H9 (cell line): ENCODE measurements around the gene BRDT. TPM values are rescaled to one million over a fixed set of nuclear protein-coding genes. Genes with fewer than 3 reads are reported as not detected.

Source experiments
- DNase-seq: peaks from one replicate; pipeline ENCODE4 v3.0.0-alpha.2; 2017
- H2AFZ ChIP-seq: one replicate; pipeline ENCODE4 v1.6.1; 2013; ENCODE audit warnings: mild to moderate bottlenecking, low read length, control low read depth, moderate library complexity
- H2AK5ac ChIP-seq: 2 replicates; pipeline ENCODE4 v1.6.1; 2013; ENCODE audit warnings: low read length, control low read depth, mixed read lengths; ENCODE audit not compliant: insufficient read length
- H2BK120ac ChIP-seq: one replicate; pipeline ENCODE4 v1.6.1; 2013; ENCODE audit warnings: low read depth, mild to moderate bottlenecking, low read length, control low read depth, inconsistent platforms; ENCODE audit not compliant: poor library complexity, severe bottlenecking
- H2BK12ac ChIP-seq: 2 replicates; pipeline ENCODE4 v1.6.1; 2013; ENCODE audit warnings: low read length, control low read depth, mixed read lengths, low read depth; ENCODE audit not compliant: insufficient read length
- H2BK15ac ChIP-seq: 2 replicates; pipeline ENCODE4 v1.6.1; 2013; ENCODE audit warnings: low read depth, low read length, control low read depth
- H2BK20ac ChIP-seq: one replicate; pipeline ENCODE4 v1.6.1; 2013; ENCODE audit warnings: low read depth, mild to moderate bottlenecking, low read length, control low read depth, inconsistent platforms; ENCODE audit not compliant: poor library complexity, severe bottlenecking
- H2BK5ac ChIP-seq: 2 replicates; pipeline ENCODE4 v1.6.1; 2013; ENCODE audit warnings: low read length, control low read depth, mixed read lengths; ENCODE audit not compliant: insufficient read length
- H3K14ac ChIP-seq: 2 replicates; pipeline ENCODE4 v1.6.1; 2013; ENCODE audit warnings: low read length, control low read depth; ENCODE audit not compliant: insufficient read depth
- H3K18ac ChIP-seq: 2 replicates; pipeline ENCODE4 v1.6.1; 2013; ENCODE audit warnings: low read depth, mild to moderate bottlenecking, mixed read lengths, low read length, control low read depth; ENCODE audit not compliant: insufficient read length
- H3K23ac ChIP-seq: 2 replicates; pipeline ENCODE4 v1.6.1; 2013; ENCODE audit warnings: low read length, control low read depth, mixed read lengths, low read depth; ENCODE audit not compliant: insufficient read length
- H3K23me2 ChIP-seq: 2 replicates; pipeline ENCODE4 v1.6.1; 2013; ENCODE audit warnings: low read depth, mild to moderate bottlenecking, mixed read lengths, low read length, control low read depth; ENCODE audit not compliant: insufficient read length, poor library complexity, severe bottlenecking
- H3K27ac ChIP-seq: 2 replicates; pipeline ENCODE4 v1.5.1; 2013; ENCODE audit warnings: low read length, control low read depth, mixed read lengths, low read depth; ENCODE audit not compliant: insufficient read length
- H3K27me3 ChIP-seq: 2 replicates; pipeline ENCODE4 v1.6.1; 2013; ENCODE audit warnings: low read length, control low read depth, inconsistent platforms; ENCODE audit not compliant: insufficient read depth
- H3K4ac ChIP-seq: 2 replicates; pipeline ENCODE4 v1.6.1; 2013; ENCODE audit warnings: low read depth, mild to moderate bottlenecking, control low read depth, inconsistent platforms, low read length, moderate library complexity
- H3K4me1 ChIP-seq: 2 replicates; pipeline ENCODE4 v1.6.1; 2013; ENCODE audit warnings: low read length, control low read depth, inconsistent platforms; ENCODE audit not compliant: insufficient read depth
- H3K4me2 ChIP-seq: 2 replicates; pipeline ENCODE4 v1.6.1; 2013; ENCODE audit warnings: low read length, control low read depth, mixed read lengths; ENCODE audit not compliant: insufficient read length, insufficient read depth
- H3K56ac ChIP-seq: 2 replicates; pipeline ENCODE4 v1.6.1; 2013; ENCODE audit warnings: low read depth, mild to moderate bottlenecking, mixed read lengths, low read length, control low read depth; ENCODE audit not compliant: insufficient read length
- H3K79me1 ChIP-seq: 2 replicates; pipeline ENCODE4 v1.6.1; 2013; ENCODE audit warnings: low read depth, mild to moderate bottlenecking, moderate library complexity, low read length, control low read depth, inconsistent platforms; ENCODE audit not compliant: insufficient read depth, poor library complexity, severe bottlenecking
- H3K79me2 ChIP-seq: 2 replicates; pipeline ENCODE4 v1.6.1; 2013; ENCODE audit warnings: low read length, control low read depth, inconsistent platforms; ENCODE audit not compliant: insufficient read depth
- H3K9ac ChIP-seq: 2 replicates; pipeline ENCODE4 v1.6.1; 2013; ENCODE audit warnings: low read length, control low read depth, mixed read lengths; ENCODE audit not compliant: insufficient read length; ENCODE audit errors: extremely low read depth
- H3K9me3 ChIP-seq: one replicate; pipeline ENCODE4 v1.6.1; 2013; ENCODE audit warnings: low read depth, low read length, inconsistent platforms; ENCODE audit not compliant: control insufficient read depth
- H3T11ph ChIP-seq: one replicate; pipeline ENCODE4 v1.6.1; 2013; ENCODE audit warnings: mild to moderate bottlenecking, low read length, control low read depth, inconsistent platforms
- H4K20me1 ChIP-seq: one replicate; pipeline ENCODE4 v1.6.1; 2013; ENCODE audit not compliant: control insufficient read depth, insufficient read length, insufficient read depth
- H4K5ac ChIP-seq: 2 replicates; pipeline ENCODE4 v1.6.1; 2013; ENCODE audit warnings: low read depth, mild to moderate bottlenecking, mixed read lengths, low read length, control low read depth; ENCODE audit not compliant: insufficient read length
- H4K8ac ChIP-seq: replicated peaks from 2 replicates; pipeline ENCODE4 v1.6.1; 2013; ENCODE audit warnings: low read length, control low read depth, mixed read lengths, low read depth; ENCODE audit not compliant: insufficient read length
- H4K91ac ChIP-seq: 2 replicates; pipeline ENCODE4 v1.6.1; 2013; ENCODE audit warnings: low read depth, mild to moderate bottlenecking, moderate library complexity, mixed read lengths, low read length, control low read depth; ENCODE audit not compliant: insufficient read length
- H3K27ac Mint-ChIP-seq, 3 experiments: 2 replicates in 2 of 3; 3 replicates in 1 of 3; pipeline ENCODE4 v1.8.0; 2020 to 2021; ENCODE audit warnings: mixed read lengths in 3 of 3, mild to moderate bottlenecking in 1 of 3, moderate library complexity in 1 of 3
- H3K27me3 Mint-ChIP-seq: 2 replicates; pipeline ENCODE4 v1.8.0; 2021; ENCODE audit warnings: low read depth, mild to moderate bottlenecking, moderate library complexity, mixed read lengths
- H3K36me3 Mint-ChIP-seq, 3 experiments: 2 replicates in 2 of 3; 3 replicates in 1 of 3; pipeline ENCODE4 v1.8.0; 2020 to 2021; ENCODE audit warnings: low read depth in 3 of 3, mixed read lengths in 3 of 3; ENCODE audit not compliant: insufficient read depth in 1 of 3
- H3K4me1 Mint-ChIP-seq, 2 experiments: 2 replicates each; pipeline ENCODE4 v1.8.0; 2020; ENCODE audit warnings: mixed read lengths in 2 of 2
- H3K4me3 Mint-ChIP-seq, 2 experiments: 2 replicates in 1 of 2; 3 replicates in 1 of 2; pipeline ENCODE4 v1.8.0; 2020 to 2021; ENCODE audit warnings: mild to moderate bottlenecking in 2 of 2, mixed read lengths in 2 of 2, moderate library complexity in 1 of 2
- H3K9me3 Mint-ChIP-seq, 2 experiments: 2 replicates in 1 of 2; 3 replicates in 1 of 2; pipeline ENCODE4 v1.8.0; 2020; ENCODE audit warnings: mild to moderate bottlenecking in 2 of 2, mixed read lengths in 2 of 2, moderate library complexity in 1 of 2
- WGBS: extraction: QIAGEN DNeasy Blood & Tissue Kit; methylation state at CpG from one replicate; pipeline ENCODE4 v1.1.7; 2013; ENCODE audit warnings: missing lambda C conversion rate, low lambda C conversion rate, mixed read lengths; ENCODE audit not compliant: insufficient read length; ENCODE audit errors: extremely low coverage; 5-methylcytosine and 5-hydroxymethylcytosine counted together
- total RNA-seq: library from RNA; stranded (reverse); gene quantifications from 2 replicates; pipeline ENCODE4 v1.2.1, GENCODE V29; 2021
- TF ChIP-seq, protein P1 (sequence below): fragments of 200-600 bp; sonication (generic); conservative IDR thresholded peaks from 3 replicates; pipeline ENCODE4 v1.8.0; 2021; ENCODE audit warnings: antibody characterized with exemption, mild to moderate bottlenecking

Gene BRDT
- total RNA-seq, 1 experiment from 2014 or later: 0.15 TPM

DNA sequence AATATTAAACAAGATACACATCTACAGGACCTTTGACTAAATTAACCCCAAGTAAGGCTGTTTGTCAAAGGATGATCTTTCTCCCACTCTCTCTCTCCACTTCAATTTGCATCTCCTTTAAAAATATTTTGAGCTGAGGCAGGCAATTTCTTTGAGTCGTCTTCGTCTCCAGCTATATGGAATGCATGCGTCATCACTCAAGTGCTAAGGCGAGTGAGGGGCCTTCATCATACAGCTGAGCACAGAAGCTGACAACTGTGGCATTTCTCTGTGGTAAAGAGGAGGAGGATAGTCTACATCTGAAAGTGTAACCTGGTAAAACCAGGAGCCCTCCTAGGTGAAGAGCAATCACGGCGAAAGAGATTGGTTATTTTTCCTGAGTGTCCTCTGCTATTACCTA lies 88.2 kb downstream of the BRDT start:
- Mint-ChIP-seq H3K27me3 (no peaks in the 10 kb centered on the region), H3K4me3 (no peak overlapping the region), H3K9me3 (no peaks in the 10 kb centered on the region), H3K36me3 (no peaks in the 10 kb centered on the region), H3K4me1 (peaks cover 6 to 7% of the 10 kb centered on the region in 2 experiments), H3K27ac (no peak overlapping the region)
- no CpG with 5 or more reads among the region's 6 CpGs for WGBS
- no peak overlapping the region for H3K18ac ChIP-seq
- no peak overlapping the region for H4K91ac ChIP-seq
- no peak overlapping the region for H3K9ac ChIP-seq
- H3K23me2 ChIP-seq: no peaks in the 10 kb centered on the region
- H2AFZ ChIP-seq: no peak overlapping the region
- TF ChIP-seq, protein P1, sequence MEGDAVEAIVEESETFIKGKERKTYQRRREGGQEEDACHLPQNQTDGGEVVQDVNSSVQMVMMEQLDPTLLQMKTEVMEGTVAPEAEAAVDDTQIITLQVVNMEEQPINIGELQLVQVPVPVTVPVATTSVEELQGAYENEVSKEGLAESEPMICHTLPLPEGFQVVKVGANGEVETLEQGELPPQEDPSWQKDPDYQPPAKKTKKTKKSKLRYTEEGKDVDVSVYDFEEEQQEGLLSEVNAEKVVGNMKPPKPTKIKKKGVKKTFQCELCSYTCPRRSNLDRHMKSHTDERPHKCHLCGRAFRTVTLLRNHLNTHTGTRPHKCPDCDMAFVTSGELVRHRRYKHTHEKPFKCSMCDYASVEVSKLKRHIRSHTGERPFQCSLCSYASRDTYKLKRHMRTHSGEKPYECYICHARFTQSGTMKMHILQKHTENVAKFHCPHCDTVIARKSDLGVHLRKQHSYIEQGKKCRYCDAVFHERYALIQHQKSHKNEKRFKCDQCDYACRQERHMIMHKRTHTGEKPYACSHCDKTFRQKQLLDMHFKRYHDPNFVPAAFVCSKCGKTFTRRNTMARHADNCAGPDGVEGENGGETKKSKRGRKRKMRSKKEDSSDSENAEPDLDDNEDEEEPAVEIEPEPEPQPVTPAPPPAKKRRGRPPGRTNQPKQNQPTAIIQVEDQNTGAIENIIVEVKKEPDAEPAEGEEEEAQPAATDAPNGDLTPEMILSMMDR: no peak
- no peaks in the 10 kb centered on the region for H4K20me1 ChIP-seq
- no peak overlapping the region for H2BK120ac ChIP-seq
- H2BK12ac ChIP-seq: no peak overlapping the region
- H4K5ac ChIP-seq: no peak overlapping the region
- H3K9me3 ChIP-seq: no peaks in the 10 kb centered on the region
- no peak overlapping the region for H2BK20ac ChIP-seq
- no peak overlapping the region for H3T11ph ChIP-seq
- no peak overlapping the region for H3K4me2 ChIP-seq
- H3K27me3 ChIP-seq: no peaks in the 10 kb centered on the region
- peak; percentile 31 for DNase-seq
- no peak overlapping the region for H3K23ac ChIP-seq
- H3K79me1 ChIP-seq: no peaks in the 10 kb centered on the region
- H3K14ac ChIP-seq: no peak overlapping the region
- H3K4ac ChIP-seq: no peak overlapping the region
- no peak overlapping the region for H2BK5ac ChIP-seq
- H3K4me1 ChIP-seq: no peaks in the 10 kb centered on the region
- H2BK15ac ChIP-seq: no peak overlapping the region
- H3K79me2 ChIP-seq: no peaks in the 10 kb centered on the region
- no peak overlapping the region for H3K56ac ChIP-seq
- H2AK5ac ChIP-seq: no peak overlapping the region
- H3K27ac ChIP-seq: no peak overlapping the region
- no peak overlapping the region for H4K8ac ChIP-seq
